GM19035 (cell line): ENCODE data around the gene RAB10.

Experiments
- ATAC-seq: cut with Tn5 transposase; IDR thresholded peaks from one replicate; pipeline ENCODE4 v1.9.1; 2021; ENCODE audit not compliant: unreplicated experiment

RAB10 gene

GRCh38 chr2:26175466-26176278 is 141.8 kb downstream of the RAB10 start:
- no peak for ATAC-seq

- ATAC-seq: no peak
Measured at GRCh38 chr2:26176279-26176615, 142.4 kb downstream of the RAB10 start.

GRCh38 chr2:26177122-26177521 is 143.2 kb downstream of the RAB10 start:
- no peak for ATAC-seq

- ATAC-seq: no peak
Measured at GRCh38 chr2:26178246-26178645, 144.4 kb downstream of the RAB10 start.

GRCh38 chr2:26178746-26179436 is 145.0 kb downstream of the RAB10 start:
- no peak for ATAC-seq

GRCh38 chr2:26179446-26179913 is 145.6 kb downstream of the RAB10 start:
- ATAC-seq: no peak

- no peak for ATAC-seq
Measured at GRCh38 chr2:26182441-26182840, 148.6 kb downstream of the RAB10 start.

GRCh38 chr2:26182887-26183630 is 149.2 kb downstream of the RAB10 start:
- ATAC-seq: no peak

GRCh38 chr2:26184121-26184520 is 150.2 kb downstream of the RAB10 start:
- no peak for ATAC-seq

GRCh38 chr2:26184555-26185303 is 150.8 kb downstream of the RAB10 start:
- peak; percentile 77 for ATAC-seq

- ATAC-seq: no peak
Measured at GRCh38 chr2:26185304-26185928, 151.5 kb downstream of the RAB10 start.

GRCh38 chr2:26185954-26186770 is 152.3 kb downstream of the RAB10 start:
- no peak for ATAC-seq
